Mesendoderm (in vitro differentiated cells): ENCODE data around the gene SGMS1.

Experiments used
- DNase-seq: peaks from one replicate; pipeline ENCODE4 v3.0.0; 2013
- H2AK5ac ChIP-seq: 2 replicates; pipeline ENCODE4 v1.6.1; 2013; ENCODE audit warnings: low read length, inconsistent platforms
- H2BK120ac ChIP-seq: 2 replicates; pipeline ENCODE4 v1.6.1; 2013; ENCODE audit warnings: low read depth, mild to moderate bottlenecking, low read length, moderate library complexity, mixed read lengths
- H2BK15ac ChIP-seq: replicated peaks from 2 replicates; pipeline ENCODE4 v1.6.1; 2013; ENCODE audit warnings: low read depth, mild to moderate bottlenecking, moderate library complexity
- H2BK5ac ChIP-seq: 2 replicates; pipeline ENCODE4 v1.6.1; 2013; ENCODE audit warnings: low read length, inconsistent platforms
- H3K18ac ChIP-seq: 2 replicates; pipeline ENCODE4 v1.6.1; 2013; ENCODE audit warnings: mild to moderate bottlenecking, low read length, mixed read lengths
- H3K23ac ChIP-seq: one replicate; pipeline ENCODE4 v1.6.1; 2013; ENCODE audit warnings: low read length
- H3K27ac ChIP-seq: 2 replicates; pipeline ENCODE4 v1.5.1; 2013; ENCODE audit warnings: low read depth, mild to moderate bottlenecking, inconsistent platforms, low read length, moderate library complexity
- H3K27me3 ChIP-seq: 2 replicates; pipeline ENCODE4 v1.6.1; 2013; ENCODE audit warnings: low read length, control low read depth, mild to moderate bottlenecking, inconsistent platforms; ENCODE audit not compliant: insufficient read depth, poor library complexity
- H3K36me3 ChIP-seq: 2 replicates; pipeline ENCODE4 v1.6.1; 2013; ENCODE audit warnings: low read length, inconsistent platforms; ENCODE audit not compliant: control insufficient read depth, insufficient read depth
- H3K4ac ChIP-seq: one replicate; pipeline ENCODE4 v1.6.1; 2013; ENCODE audit warnings: low read depth, mild to moderate bottlenecking, low read length, moderate library complexity
- H3K4me1 ChIP-seq: 2 replicates; pipeline ENCODE4 v1.6.1; 2013; ENCODE audit warnings: low read depth, low read length, inconsistent platforms; ENCODE audit not compliant: control insufficient read depth
- H3K4me2 ChIP-seq: 2 replicates; pipeline ENCODE4 v1.6.1; 2013; ENCODE audit warnings: low read length
- H3K4me3 ChIP-seq: 2 replicates; pipeline ENCODE4 v1.5.1; 2013; ENCODE audit warnings: mild to moderate bottlenecking, low read length
- H3K56ac ChIP-seq: one replicate; pipeline ENCODE4 v1.6.1; 2013; ENCODE audit warnings: low read length
- H3K79me1 ChIP-seq: 2 replicates; pipeline ENCODE4 v1.6.1; 2013; ENCODE audit warnings: low read length, inconsistent platforms
- H3K79me2 ChIP-seq: 2 replicates; pipeline ENCODE4 v1.6.1; 2013; ENCODE audit warnings: mild to moderate bottlenecking, low read length; ENCODE audit not compliant: control insufficient read depth, insufficient read depth
- H3K9ac ChIP-seq: 2 replicates; pipeline ENCODE4 v1.6.1; 2013; ENCODE audit warnings: low read length, inconsistent platforms
- H4K5ac ChIP-seq: one replicate; pipeline ENCODE4 v1.6.1; 2013; ENCODE audit warnings: low read length
- H4K8ac ChIP-seq: one replicate; pipeline ENCODE4 v1.6.1; 2013; ENCODE audit warnings: low read depth, mild to moderate bottlenecking, control low read depth, low read length, moderate library complexity
- WGBS: extraction: QIAGEN DNeasy Blood & Tissue Kit; methylation state at CpG from one replicate; pipeline ENCODE4 v1.1.7; 2013; ENCODE audit warnings: low lambda C conversion rate, missing lambda C conversion rate; ENCODE audit not compliant: insufficient coverage; ENCODE audit errors: extremely low coverage; 5-methylcytosine and 5-hydroxymethylcytosine counted together

Gene SGMS1

DNA sequence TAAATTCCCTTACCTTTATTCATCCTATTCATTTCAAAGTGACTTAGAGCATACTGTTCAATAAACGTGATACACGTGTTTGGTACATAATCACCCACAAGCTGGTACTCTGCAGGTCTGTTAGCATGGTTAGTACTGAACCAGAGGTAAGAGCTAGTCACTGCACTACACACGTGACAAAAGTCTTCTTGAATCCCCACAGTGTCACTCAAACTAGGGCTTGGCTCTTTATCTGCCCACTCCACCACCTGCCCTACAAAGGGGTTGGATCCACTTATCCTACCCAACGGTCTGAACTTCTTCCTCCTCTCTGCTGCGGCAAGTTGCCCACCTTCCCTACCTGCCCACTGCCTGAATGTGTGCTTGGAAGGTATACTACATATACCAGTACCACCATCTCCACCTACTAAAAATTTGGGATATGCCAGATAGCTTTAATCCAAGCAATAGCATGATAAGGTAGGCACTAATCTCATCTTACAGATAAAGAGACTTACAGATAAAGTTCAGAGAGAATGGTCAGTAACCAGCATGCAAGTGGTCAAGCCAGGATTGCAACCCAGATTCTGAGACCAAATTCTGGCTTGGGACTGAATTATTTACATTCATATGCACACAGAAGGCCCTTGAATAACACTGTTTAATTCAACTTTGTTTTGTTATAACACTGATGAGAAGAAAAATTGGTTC, 92.2 kb downstream of the SGMS1 start:
- Histone ChIP-seq H2BK120ac (no peak overlapping the region), H3K79me2 (no peaks in the 10 kb centered on the region), H3K9ac (no peak overlapping the region), H2AK5ac (peak overlapping the region; percentile 48), H2BK5ac (no peak overlapping the region), H2BK15ac (no peak overlapping the region), H4K5ac (no peak overlapping the region), H3K27me3 (no peaks in the 10 kb centered on the region), H3K4me2 (no peak overlapping the region), H3K4me3 (no peak overlapping the region), H3K23ac (no peak overlapping the region), H4K8ac (no peak overlapping the region), H3K36me3 (no peaks in the 10 kb centered on the region), H3K4ac (no peak overlapping the region), H3K56ac (no peak overlapping the region), H3K4me1 (peaks cover 12% of the 10 kb centered on the region), H3K18ac (no peak overlapping the region), H3K79me1 (no peaks in the 10 kb centered on the region), H3K27ac (no peak overlapping the region)
- DNase-seq, result peak; percentile 61
- no CpG with 5 or more reads among the region's 5 CpGs for WGBS

DNA sequence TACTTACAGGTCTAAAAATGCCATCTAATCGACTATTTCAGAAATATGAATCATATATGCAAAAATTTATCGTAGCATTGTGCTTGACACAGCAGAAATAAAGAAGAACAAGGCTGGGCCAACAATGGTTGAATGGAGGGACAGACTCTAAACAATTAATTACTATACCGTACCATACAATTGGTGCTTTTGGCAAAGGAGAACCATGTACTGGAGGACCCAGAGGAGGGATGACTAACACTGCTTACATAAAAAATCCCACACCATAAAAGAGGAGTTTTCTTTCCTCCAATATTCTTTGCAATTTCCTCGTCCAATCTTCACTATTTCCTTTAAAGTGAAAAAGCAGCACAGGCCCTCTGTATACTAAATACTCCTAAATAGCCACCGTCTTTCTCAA, 94.1 kb downstream of the SGMS1 start:
- peaks cover 12% of the 10 kb centered on the region for H3K4me1 ChIP-seq
- no CpG with 5 or more reads among the region's 5 CpGs for WGBS
- H3K4ac ChIP-seq, result no peak overlapping the region
- H3K4me2 ChIP-seq, result no peak overlapping the region
- H4K8ac ChIP-seq, result no peak overlapping the region
- no peaks in the 10 kb centered on the region for H3K36me3 ChIP-seq
- no peak overlapping the region for H3K27ac ChIP-seq
- no peak overlapping the region for H3K56ac ChIP-seq
- no peaks in the 10 kb centered on the region for H3K79me2 ChIP-seq
- DNase-seq, result no peak
- H3K9ac ChIP-seq, result no peak overlapping the region
- H3K79me1 ChIP-seq, result no peaks in the 10 kb centered on the region
- H3K18ac ChIP-seq, result no peak overlapping the region
- no peak overlapping the region for H2BK120ac ChIP-seq
- no peaks in the 10 kb centered on the region for H3K27me3 ChIP-seq
- H2BK5ac ChIP-seq, result no peak overlapping the region
- H2AK5ac ChIP-seq, result no peak overlapping the region
- H2BK15ac ChIP-seq, result peak overlapping the region; percentile 74
- H3K4me3 ChIP-seq, result no peak overlapping the region
- H3K23ac ChIP-seq, result no peak overlapping the region
- no peak overlapping the region for H4K5ac ChIP-seq

GRCh38 chr10:50528206-50528605, 95.5 kb downstream of the SGMS1 start:
- Histone ChIP-seq H3K4me1 (peaks cover 15% of the 10 kb centered on the region), H3K4ac (peak overlapping the region; percentile 81), H3K4me2 (no peak overlapping the region), H4K5ac (no peak overlapping the region), H2BK15ac (peak overlapping the region; percentile 36), H2BK5ac (no peak overlapping the region), H3K79me1 (no peaks in the 10 kb centered on the region), H3K23ac (no peak overlapping the region), H3K27ac (peak overlapping the region; percentile 56), H3K18ac (peak overlapping the region; percentile 40), H4K8ac (no peak overlapping the region), H3K27me3 (no peaks in the 10 kb centered on the region), H3K56ac (peak overlapping the region; percentile 7), H2BK120ac (no peak overlapping the region), H3K9ac (no peak overlapping the region), H3K4me3 (no peak overlapping the region), H3K36me3 (no peaks in the 10 kb centered on the region), H3K79me2 (no peaks in the 10 kb centered on the region), H2AK5ac (no peak overlapping the region)
- no peak for DNase-seq
- WGBS, result no CpG with 5 or more reads among the region's 2 CpGs

GRCh38 chr10:50527442-50528043, 96.2 kb downstream of the SGMS1 start:
- no peak overlapping the region for H2AK5ac ChIP-seq
- no peaks in the 10 kb centered on the region for H3K79me2 ChIP-seq
- H3K27ac ChIP-seq, result peak overlapping the region; percentile 84
- WGBS, result no CpG with 5 or more reads among the region's 7 CpGs
- H3K4ac ChIP-seq, result no peak overlapping the region
- H3K79me1 ChIP-seq, result no peaks in the 10 kb centered on the region
- H3K9ac ChIP-seq, result no peak overlapping the region
- peaks cover 19% of the 10 kb centered on the region for H3K4me1 ChIP-seq
- H3K4me3 ChIP-seq, result no peak overlapping the region
- no peak overlapping the region for H2BK5ac ChIP-seq
- no peak overlapping the region for H2BK15ac ChIP-seq
- H3K18ac ChIP-seq, result peak overlapping the region; percentile 53
- H4K5ac ChIP-seq, result no peak overlapping the region
- no peak overlapping the region for H3K4me2 ChIP-seq
- no peaks in the 10 kb centered on the region for H3K36me3 ChIP-seq
- H4K8ac ChIP-seq, result no peak overlapping the region
- H3K27me3 ChIP-seq, result no peaks in the 10 kb centered on the region
- DNase-seq, result peak; percentile 98
- H3K23ac ChIP-seq, result no peak overlapping the region
- H3K56ac ChIP-seq, result no peak overlapping the region
- H2BK120ac ChIP-seq, result no peak overlapping the region

DNA sequence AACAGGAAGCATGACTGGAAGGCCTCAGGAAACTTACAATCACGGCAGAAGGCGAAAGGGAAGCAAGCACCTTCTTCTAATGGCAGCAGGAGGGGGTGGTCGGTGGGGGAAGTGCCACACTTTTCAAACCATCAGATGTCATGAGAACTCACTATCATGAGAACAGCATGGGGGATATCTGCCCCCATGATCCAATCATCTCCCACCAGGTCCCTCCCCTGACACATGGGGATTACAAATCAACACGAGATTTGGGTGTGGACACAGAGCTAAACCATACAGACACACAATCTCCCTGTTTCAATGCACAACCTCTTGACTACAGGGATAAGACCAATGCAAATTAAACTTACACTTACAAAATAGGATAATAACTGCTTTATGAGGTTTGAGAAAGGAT, 97.6 kb downstream of the SGMS1 start:
- DNase-seq, result peak; percentile 81
- no CpG with 5 or more reads among the region's 4 CpGs for WGBS

DNA sequence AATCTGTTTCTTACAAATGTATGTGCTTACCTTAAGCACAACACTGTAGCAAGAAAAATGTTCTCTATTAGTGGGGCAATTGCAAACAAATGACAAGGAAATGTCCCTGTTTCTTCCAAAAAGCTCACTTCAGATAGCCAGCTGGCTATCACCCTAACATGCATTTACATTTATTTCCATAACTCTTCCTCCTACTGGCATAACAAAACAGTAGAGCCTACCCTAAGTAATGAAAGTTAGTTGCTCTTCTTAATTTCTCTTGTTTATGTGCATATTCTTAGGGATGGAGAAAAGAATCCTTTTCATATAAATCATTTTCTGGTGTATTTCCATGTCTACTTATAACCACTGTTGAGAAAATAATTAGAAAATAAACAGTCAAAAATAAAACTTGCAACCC, 100.4 kb downstream of the SGMS1 start:
- H3K9ac ChIP-seq, result no peak overlapping the region
- H3K23ac ChIP-seq, result no peak overlapping the region
- H2BK15ac ChIP-seq, result no peak overlapping the region
- no peak overlapping the region for H2BK5ac ChIP-seq
- DNase-seq, result no peak
- H3K4me3 ChIP-seq, result no peak overlapping the region
- H3K18ac ChIP-seq, result no peak overlapping the region
- H3K79me1 ChIP-seq, result no peaks in the 10 kb centered on the region
- no peaks in the 10 kb centered on the region for H3K79me2 ChIP-seq
- H3K4me1 ChIP-seq, result peaks cover 13% of the 10 kb centered on the region
- no peak overlapping the region for H4K8ac ChIP-seq
- no peak overlapping the region for H2AK5ac ChIP-seq
- H3K27me3 ChIP-seq, result no peaks in the 10 kb centered on the region
- H3K4ac ChIP-seq, result no peak overlapping the region
- H3K27ac ChIP-seq, result no peak overlapping the region
- H2BK120ac ChIP-seq, result no peak overlapping the region
- H3K56ac ChIP-seq, result no peak overlapping the region
- no peak overlapping the region for H4K5ac ChIP-seq
- no peaks in the 10 kb centered on the region for H3K36me3 ChIP-seq
- H3K4me2 ChIP-seq, result no peak overlapping the region

More for the DNA sequence above, 97.6 kb downstream of the SGMS1 start:
- Histone ChIP-seq H2AK5ac (no peak overlapping the region), H2BK5ac (no peak overlapping the region), H3K27me3 (no peaks in the 10 kb centered on the region), H3K79me1 (no peaks in the 10 kb centered on the region), H3K4me2 (no peak overlapping the region), H4K8ac (no peak overlapping the region), H2BK15ac (peak overlapping the region; percentile 57), H3K18ac (peak overlapping the region; percentile 84), H3K79me2 (no peaks in the 10 kb centered on the region), H3K23ac (no peak overlapping the region), H3K9ac (no peak overlapping the region), H3K4me3 (no peak overlapping the region), H2BK120ac (no peak overlapping the region), H3K4ac (no peak overlapping the region), H3K27ac (no peak overlapping the region), H3K56ac (no peak overlapping the region), H4K5ac (no peak overlapping the region), H3K36me3 (no peaks in the 10 kb centered on the region), H3K4me1 (peaks cover 18% of the 10 kb centered on the region)
